Body of pancreas (tissue), 4 donors: Measurements from ENCODE around the gene EDAR.

ENCODE experiments used
- POLR2A ChIP-seq, 3 donors: fragments of 450-650 bp; IDR thresholded peaks; one replicate each; pipeline ENCODE4 v1.6.1; 2016; ENCODE audit warnings: antibody characterized with exemption in 3 of 3, mild to moderate bottlenecking in 2 of 3
- TF ChIP-seq, protein P1 (sequence below), 7 experiments: fragments of 450-650 bp in 4 of 7; fragments of 200-600 bp in 3 of 7; sonication (generic) in 3 of 7; IDR thresholded peaks; one replicate each; pipeline ENCODE4 v1.5.1; 2016 to 2019; ENCODE audit warnings: antibody characterized with exemption in 7 of 7

DNA sequence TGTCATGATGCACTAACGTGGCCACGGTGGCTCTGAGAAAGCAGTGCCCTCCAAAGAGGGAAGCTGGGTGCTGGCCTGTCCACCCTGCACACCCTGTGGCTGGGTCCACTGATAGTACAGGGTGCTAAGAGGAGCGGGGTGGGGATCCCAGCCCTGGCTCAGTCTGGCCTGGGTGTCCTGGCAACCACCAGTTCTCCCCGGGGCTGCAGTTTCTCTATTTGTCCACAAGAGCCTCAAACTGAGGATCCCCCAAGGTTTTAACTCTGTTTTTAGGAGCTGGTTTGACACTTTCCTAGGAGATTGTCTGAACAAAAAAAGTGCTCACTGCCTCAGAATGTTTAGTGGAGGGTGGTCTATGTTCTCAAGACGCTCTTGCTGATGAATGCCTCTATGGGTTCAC, 29.0 kb downstream of the EDAR start:
- no peak for TF ChIP-seq POLR2A (IDR thresholded peaks at IDR 0.05)
- TF ChIP-seq, protein P1, sequence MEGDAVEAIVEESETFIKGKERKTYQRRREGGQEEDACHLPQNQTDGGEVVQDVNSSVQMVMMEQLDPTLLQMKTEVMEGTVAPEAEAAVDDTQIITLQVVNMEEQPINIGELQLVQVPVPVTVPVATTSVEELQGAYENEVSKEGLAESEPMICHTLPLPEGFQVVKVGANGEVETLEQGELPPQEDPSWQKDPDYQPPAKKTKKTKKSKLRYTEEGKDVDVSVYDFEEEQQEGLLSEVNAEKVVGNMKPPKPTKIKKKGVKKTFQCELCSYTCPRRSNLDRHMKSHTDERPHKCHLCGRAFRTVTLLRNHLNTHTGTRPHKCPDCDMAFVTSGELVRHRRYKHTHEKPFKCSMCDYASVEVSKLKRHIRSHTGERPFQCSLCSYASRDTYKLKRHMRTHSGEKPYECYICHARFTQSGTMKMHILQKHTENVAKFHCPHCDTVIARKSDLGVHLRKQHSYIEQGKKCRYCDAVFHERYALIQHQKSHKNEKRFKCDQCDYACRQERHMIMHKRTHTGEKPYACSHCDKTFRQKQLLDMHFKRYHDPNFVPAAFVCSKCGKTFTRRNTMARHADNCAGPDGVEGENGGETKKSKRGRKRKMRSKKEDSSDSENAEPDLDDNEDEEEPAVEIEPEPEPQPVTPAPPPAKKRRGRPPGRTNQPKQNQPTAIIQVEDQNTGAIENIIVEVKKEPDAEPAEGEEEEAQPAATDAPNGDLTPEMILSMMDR (IDR thresholded peaks at IDR 0.05): no peak
